H54 (cell line): ENCODE data around the gene EBLN2.
A peak's percentile ranks its signal among the peaks of the same experiment; 100 is the strongest.

ENCODE experiments used
- DNase-seq: peaks from one replicate; pipeline ENCODE4 v3.0.0; 2011; ENCODE audit warnings: low spot score, mixed read lengths; ENCODE audit not compliant: insufficient read length
- FAIRE-seq: peaks from 3 replicates; lab custom pipeline; 2011; peaks lifted over from hg19 to GRCh38; lab: Jason Lieb, UNC
- POLR2A ChIP-seq: IDR thresholded peaks from 2 replicates; pipeline ENCODE4 v1.6.1; 2011; ENCODE audit warnings: low read depth, mild to moderate bottlenecking, low read length

Gene EBLN2

DNA sequence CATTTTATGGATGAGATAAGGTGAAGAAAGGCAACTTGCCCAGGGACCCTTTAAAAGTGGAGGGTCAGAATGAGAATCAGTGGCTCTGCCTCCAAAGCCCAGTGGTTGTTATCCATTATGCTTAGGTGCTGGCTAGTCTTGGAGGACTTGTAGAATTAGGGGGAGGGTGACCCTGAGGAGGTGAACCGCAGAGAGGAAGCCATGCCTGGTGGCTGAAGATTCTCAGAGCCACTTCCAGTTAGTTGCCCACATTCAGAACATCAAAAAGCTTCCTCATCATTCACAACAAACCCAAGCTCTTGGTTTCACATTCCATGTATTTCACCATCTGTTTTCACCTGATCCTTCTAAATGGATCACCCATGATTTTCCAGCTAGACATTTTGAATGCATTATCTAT lies 11.2 kb downstream of the EBLN2 start:
- FAIRE-seq = no peak
- DNase-seq = no peak
- no peak for TF ChIP-seq POLR2A

DNA sequence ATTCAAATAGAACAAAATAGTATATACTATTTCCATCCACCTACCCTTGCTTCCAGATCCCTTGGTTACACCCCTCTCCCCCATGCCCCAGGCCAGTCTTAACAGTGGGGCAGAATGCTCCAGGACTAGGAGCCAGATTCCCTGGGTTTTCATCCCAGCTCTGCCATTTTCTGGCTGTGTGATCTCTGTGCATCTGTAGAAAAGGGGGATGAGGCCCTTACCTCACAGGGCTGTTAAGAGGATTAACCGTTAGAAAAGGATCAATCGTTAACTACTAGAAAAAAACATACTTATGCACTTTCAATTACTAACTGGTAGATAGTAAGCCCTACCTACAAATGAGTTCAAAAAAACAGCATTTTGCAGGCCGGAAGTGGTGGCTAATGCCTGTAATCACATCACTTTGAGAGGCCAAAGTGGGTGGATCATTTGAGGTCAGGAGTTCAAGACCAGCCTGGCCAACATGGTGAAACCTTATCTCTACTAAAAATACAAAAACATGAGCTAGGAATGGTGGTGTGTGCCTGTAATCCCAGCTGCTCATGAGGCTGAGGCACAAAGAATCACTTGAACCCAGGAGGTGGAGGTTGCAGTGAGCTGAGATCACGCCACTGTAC lies 11.7 kb downstream of the EBLN2 start:
- TF ChIP-seq POLR2A = no peak
- no peak for FAIRE-seq
- no peak for DNase-seq

DNA sequence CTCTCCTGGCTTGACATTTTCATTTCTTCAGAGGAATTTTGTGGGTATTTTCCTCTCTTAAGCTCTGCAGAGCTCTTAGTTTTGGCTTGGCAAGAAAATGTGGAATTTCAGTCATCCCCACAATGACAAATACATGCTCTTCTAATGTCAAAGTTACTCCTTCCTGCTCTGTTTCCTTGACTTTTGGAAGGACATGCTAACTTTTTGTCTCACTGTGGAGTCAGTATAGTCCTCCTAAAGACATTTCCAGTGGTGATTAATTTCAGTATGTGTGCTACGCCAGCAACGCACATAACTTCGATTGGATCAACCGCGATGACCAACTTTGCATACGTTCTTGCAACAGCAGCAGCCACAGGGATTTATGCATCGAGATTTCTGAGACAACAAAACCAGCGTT lies 13.3 kb downstream of the EBLN2 start:
- no peak for TF ChIP-seq POLR2A
- no peak for DNase-seq
- no peak for FAIRE-seq

GRCh38 chr3:73080216-73080966 lies 18.9 kb downstream of the EBLN2 start:
- no peak for DNase-seq
- FAIRE-seq = no peak
- no peak for TF ChIP-seq POLR2A

GRCh38 chr3:73081140-73081539 lies 19.7 kb downstream of the EBLN2 start:
- DNase-seq (no peak), FAIRE-seq (no peak)
- no peak for TF ChIP-seq POLR2A

GRCh38 chr3:73084170-73084569 lies 22.7 kb downstream of the EBLN2 start:
- no peak for TF ChIP-seq POLR2A
- DNase-seq = no peak
- FAIRE-seq = no peak

DNA sequence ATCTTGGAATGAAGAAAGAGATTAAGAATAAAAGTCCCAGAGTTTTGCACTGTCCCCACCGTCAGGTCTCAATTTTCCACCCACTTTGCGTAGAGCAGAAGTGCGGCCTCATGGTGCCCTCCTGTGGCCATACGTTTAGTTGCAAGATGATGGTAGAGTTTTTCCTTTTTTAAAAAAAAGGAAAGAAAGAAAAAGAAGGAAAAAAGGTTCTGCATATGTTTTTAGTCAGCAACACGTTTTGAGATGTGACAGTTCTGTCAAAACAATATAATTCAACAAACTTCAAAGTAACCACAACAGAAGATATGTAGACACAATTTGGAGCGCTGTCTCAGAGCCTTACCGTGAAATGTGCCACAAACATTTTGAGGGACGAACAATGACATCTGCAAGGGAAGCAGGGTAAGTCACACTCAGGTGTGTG lies 24.6 kb downstream of the EBLN2 start:
- DNase-seq = no peak
- peak; percentile 53 for FAIRE-seq
- no peak for TF ChIP-seq POLR2A

DNA sequence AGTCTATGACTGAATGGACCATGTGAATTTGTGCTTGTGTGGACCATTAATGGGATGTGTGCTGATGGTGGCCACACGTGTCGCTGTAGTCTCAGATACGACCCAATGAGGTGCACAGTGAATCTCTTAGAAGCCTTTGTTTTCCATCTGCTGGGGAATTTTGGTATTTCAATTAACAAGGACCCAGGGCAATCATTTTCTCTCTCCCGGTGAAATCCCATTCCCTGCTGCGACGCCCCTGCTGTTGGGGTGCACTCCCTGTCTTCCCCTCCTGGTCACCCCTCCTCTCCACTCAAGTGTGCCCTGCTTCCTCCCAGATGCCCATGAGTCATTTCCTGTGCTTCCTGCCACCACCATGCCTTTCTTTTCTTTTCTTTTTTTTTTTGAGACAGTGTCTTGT lies 32.7 kb downstream of the EBLN2 start:
- DNase-seq (peak; percentile 61), FAIRE-seq (no peak)
- TF ChIP-seq POLR2A = no peak

GRCh38 chr3:73094951-73095350 lies 33.5 kb downstream of the EBLN2 start:
- DNase-seq = no peak
- TF ChIP-seq POLR2A = no peak
- no peak for FAIRE-seq

DNA sequence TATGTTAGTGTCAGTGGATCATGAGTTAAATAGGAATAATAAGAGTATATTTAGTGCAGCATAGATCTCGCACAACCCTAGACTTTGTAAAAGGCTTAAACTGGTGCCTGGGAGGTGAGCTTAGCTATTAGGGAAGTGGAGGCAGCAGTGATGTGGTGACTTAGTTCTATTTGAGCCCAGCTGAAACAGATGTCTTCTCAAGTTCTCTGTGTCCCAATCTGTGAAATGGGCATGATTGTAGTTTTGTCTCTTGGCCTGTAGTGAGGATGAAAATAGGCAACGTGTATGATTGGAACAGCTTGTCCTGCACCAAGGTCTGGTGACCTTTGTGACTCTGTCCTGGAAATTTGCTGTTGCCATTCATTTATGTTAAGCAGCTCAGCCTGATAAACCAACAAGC lies 34.7 kb downstream of the EBLN2 start:
- no peak for TF ChIP-seq POLR2A
- FAIRE-seq (no peak), DNase-seq (no peak)

- no peak for FAIRE-seq
Observed at GRCh38 chr3:73098026-73098425, 36.6 kb downstream of the EBLN2 start.

DNA sequence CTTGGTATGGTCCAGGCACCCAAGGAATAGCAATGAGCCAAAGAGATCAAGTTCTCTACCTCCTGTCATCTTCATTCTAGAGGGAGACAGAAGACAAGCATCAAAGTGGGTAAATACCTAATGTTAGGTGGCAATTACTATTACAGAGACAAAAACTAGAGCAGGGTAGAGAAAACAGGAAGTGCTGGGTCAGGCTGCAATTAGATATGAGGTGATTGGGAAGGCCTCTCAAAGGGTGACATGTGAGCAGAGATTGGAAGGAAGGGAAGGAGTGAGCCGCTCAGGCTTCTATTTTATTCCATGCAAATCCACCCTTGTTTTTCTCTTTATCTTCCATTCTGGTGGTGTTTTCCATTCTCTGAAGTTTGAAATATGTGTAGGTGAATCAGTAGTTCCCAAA lies 37.4 kb downstream of the EBLN2 start:
- TF ChIP-seq POLR2A = no peak
- DNase-seq (no peak), FAIRE-seq (no peak)

More at GRCh38 chr3:73098026-73098425, 36.6 kb downstream of the EBLN2 start:
- no peak for TF ChIP-seq POLR2A
- no peak for DNase-seq

DNA sequence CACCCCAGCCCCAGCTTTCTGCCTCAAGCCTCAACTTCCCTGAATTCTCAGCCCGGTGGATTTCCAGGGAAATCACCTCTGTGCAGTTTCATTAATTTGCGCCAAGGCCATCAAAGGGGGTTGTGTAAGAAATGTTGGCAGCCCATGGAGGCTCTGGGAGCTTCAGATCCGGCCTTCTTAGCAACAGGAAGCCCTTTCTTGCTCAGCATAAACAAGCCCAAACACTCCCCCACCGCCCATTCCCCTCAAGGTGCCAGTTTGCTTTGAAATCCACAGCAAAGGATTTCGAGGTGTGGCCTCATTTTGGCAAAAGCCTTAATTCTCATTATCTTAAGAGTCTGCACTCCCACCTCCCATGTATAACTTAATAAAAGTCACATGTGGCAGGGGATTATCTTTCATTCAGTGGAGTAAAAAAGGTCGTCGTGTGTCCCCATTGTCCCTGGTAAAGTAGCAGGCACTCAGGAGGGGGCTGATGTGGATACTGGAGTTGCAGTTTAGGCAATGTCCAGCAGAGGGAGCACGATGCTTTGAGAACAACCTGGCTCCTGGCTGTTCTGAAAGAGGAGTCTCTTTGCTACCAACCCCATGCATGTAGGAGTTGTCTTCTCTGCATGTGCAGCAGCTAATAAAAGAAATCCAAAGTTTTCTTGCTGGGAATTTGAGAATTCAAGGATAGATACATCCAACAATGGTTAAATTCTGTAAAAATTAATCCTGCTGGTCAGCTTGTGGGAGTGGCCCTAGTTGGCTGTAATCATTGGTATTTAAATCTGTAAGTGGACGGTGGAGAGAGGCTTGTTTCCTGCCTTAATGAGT lies 39.5 kb downstream of the EBLN2 start:
- no peak for TF ChIP-seq POLR2A
- peak; percentile 80 for DNase-seq
- peak; percentile 64 for FAIRE-seq

- DNase-seq = no peak
- TF ChIP-seq POLR2A = no peak
- FAIRE-seq = no peak
Observed at GRCh38 chr3:73101881-73102280, 40.4 kb downstream of the EBLN2 start.
